IPS DF 4.7 (cell line): ENCODE results near the gene ZDHHC12.

Experiments
- DNase-seq: peaks from one replicate; pipeline ENCODE4 v3.0.0-alpha.2; 2013; ENCODE audit warnings: low spot score; ENCODE audit errors: extremely low read depth

Gene ZDHHC12

GRCh38 chr9:128731093-128731492 lies 7.2 kb upstream of the ZDHHC12 start:
- no peak for DNase-seq

- DNase-seq = no peak
These were observed 6.0 kb upstream of the ZDHHC12 start for GRCh38 chr9:128729766-128730517.

GRCh38 chr9:128729302-128729701 lies 5.4 kb upstream of the ZDHHC12 start:
- no peak for DNase-seq

GRCh38 chr9:128728298-128728697 lies 4.4 kb upstream of the ZDHHC12 start:
- no peak for DNase-seq

- no peak for DNase-seq
These were observed 3.8 kb upstream of the ZDHHC12 start for GRCh38 chr9:128727640-128728248.

GRCh38 chr9:128724744-128725211 lies 851 bp upstream of the ZDHHC12 start:
- no peak for DNase-seq

- DNase-seq = no peak
These were observed 518 bp downstream of the ZDHHC12 start for GRCh38 chr9:128723352-128723865.

GRCh38 chr9:128722380-128723351 lies 1.3 kb downstream of the ZDHHC12 start:
- DNase-seq = no peak

- DNase-seq = no peak
These were observed 2.4 kb downstream of the ZDHHC12 start for GRCh38 chr9:128721487-128722010.

- no peak for DNase-seq
These were observed 3.0 kb downstream of the ZDHHC12 start for GRCh38 chr9:128720841-128721486.

- no peak for DNase-seq
These were observed 3.9 kb downstream of the ZDHHC12 start for GRCh38 chr9:128719919-128720605.

GRCh38 chr9:128718475-128718874 lies 5.5 kb downstream of the ZDHHC12 start:
- no peak for DNase-seq

GRCh38 chr9:128718047-128718446 lies 5.9 kb downstream of the ZDHHC12 start:
- DNase-seq = no peak

- DNase-seq = no peak
These were observed 7.2 kb downstream of the ZDHHC12 start for GRCh38 chr9:128716581-128717254.

- no peak for DNase-seq
These were observed 8.5 kb downstream of the ZDHHC12 start for GRCh38 chr9:128715436-128715750.

- DNase-seq = no peak
These were observed 9.1 kb downstream of the ZDHHC12 start for GRCh38 chr9:128714586-128715435.

GRCh38 chr9:128713941-128714573 lies 9.9 kb downstream of the ZDHHC12 start:
- DNase-seq = no peak

GRCh38 chr9:128713411-128713780 lies 10.5 kb downstream of the ZDHHC12 start:
- no peak for DNase-seq
